IPS DF 19.7 (cell line): ENCODE results near the gene ELP5.
A peak's percentile ranks its signal among the peaks of the same experiment; 100 is the strongest.

Experiments
- DNase-seq: peaks from one replicate; pipeline ENCODE4 v3.0.0-alpha.2; 2013; ENCODE audit warnings: low read depth, low spot score

The ELP5 gene

GRCh38 chr17:7252176-7253043, at the start of gene ELP5:
Gene ELP5, plus strand, starts transcription at chr17:7252215. Its CDS starts 336 bp downstream, at chr17:7252551.
- DNase-seq, result no peak

GRCh38 chr17:7203391-7203790, 48.6 kb upstream of the ELP5 start:
- DNase-seq, result no peak

- DNase-seq, result no peak
Measured at GRCh38 chr17:7204336-7204735, 47.7 kb upstream of the ELP5 start.

GRCh38 chr17:7204828-7205461, 47.1 kb upstream of the ELP5 start:
- DNase-seq, result peak; percentile 94

GRCh38 chr17:7205561-7205960, 46.5 kb upstream of the ELP5 start:
- DNase-seq, result no peak

GRCh38 chr17:7207120-7208001, 44.7 kb upstream of the ELP5 start:
- DNase-seq, result no peak

- no peak for DNase-seq
Measured at GRCh38 chr17:7208027-7208571, 43.9 kb upstream of the ELP5 start.

GRCh38 chr17:7208754-7209460, 43.1 kb upstream of the ELP5 start:
- no peak for DNase-seq

- no peak for DNase-seq
Measured at GRCh38 chr17:7211491-7212273, 40.3 kb upstream of the ELP5 start.

- DNase-seq, result peak; percentile 98
Measured at GRCh38 chr17:7213895-7214299, 38.1 kb upstream of the ELP5 start.

- DNase-seq, result peak; percentile 94
Measured at GRCh38 chr17:7214300-7215135, 37.5 kb upstream of the ELP5 start.

GRCh38 chr17:7215136-7215638, 36.8 kb upstream of the ELP5 start:
- DNase-seq, result no peak

- DNase-seq, result no peak
Measured at GRCh38 chr17:7215652-7216180, 36.3 kb upstream of the ELP5 start.

- DNase-seq, result no peak
Measured at GRCh38 chr17:7216242-7217112, 35.5 kb upstream of the ELP5 start.

- DNase-seq, result no peak
Measured at GRCh38 chr17:7217113-7217987, 34.7 kb upstream of the ELP5 start.

GRCh38 chr17:7218166-7218565, 33.8 kb upstream of the ELP5 start:
- DNase-seq, result no peak

- DNase-seq, result no peak
Measured at GRCh38 chr17:7218758-7219157, 33.3 kb upstream of the ELP5 start.
